ENCODE data around the gene ABCB6. TPM values are rescaled to one million over a fixed set of nuclear protein-coding genes. Genes with fewer than 3 reads are reported as not detected.

ABCB6 gene
- total RNA-seq, 1 donor from 2014 or later = 27.4 TPM

DNA sequence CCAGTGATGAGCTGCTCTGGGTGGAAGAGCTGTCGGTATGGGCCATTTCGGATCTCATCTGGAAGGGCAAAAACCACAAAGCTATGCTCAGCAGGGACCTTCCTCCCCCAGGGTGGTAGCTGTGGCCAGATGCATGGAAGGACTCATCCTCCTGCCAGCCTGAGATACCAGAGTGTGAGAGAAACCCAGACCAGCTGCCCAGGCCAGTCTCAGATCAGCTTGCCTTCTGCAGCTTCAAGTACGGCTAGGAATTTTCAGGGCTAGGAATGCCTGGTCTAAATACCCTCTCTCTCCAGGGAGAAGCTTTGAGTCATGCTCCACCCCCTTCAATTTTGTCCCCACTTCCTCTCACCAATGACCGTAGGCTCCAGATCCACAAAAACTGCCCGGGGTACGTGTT lies 32.9 kb upstream of the ABCB6 start:
- Mint-ChIP-seq H3K9me3 (ENCODE audit: low read depth) (no peaks in the 10 kb centered on the region), H3K4me1 (ENCODE audit: low read depth) (peaks cover 67% of the 10 kb centered on the region), H3K27ac (ENCODE audit: unreplicated experiment) (peak overlapping the region; percentile 86), H3K36me3 (ENCODE audit: low read depth) (no peaks in the 10 kb centered on the region), H3K4me3 (ENCODE audit: unreplicated experiment) (peak overlapping the region; percentile 26), H3K27me3 (ENCODE audit: low read depth) (peaks cover 9% of the 10 kb centered on the region)
- TF ChIP-seq, protein P1, sequence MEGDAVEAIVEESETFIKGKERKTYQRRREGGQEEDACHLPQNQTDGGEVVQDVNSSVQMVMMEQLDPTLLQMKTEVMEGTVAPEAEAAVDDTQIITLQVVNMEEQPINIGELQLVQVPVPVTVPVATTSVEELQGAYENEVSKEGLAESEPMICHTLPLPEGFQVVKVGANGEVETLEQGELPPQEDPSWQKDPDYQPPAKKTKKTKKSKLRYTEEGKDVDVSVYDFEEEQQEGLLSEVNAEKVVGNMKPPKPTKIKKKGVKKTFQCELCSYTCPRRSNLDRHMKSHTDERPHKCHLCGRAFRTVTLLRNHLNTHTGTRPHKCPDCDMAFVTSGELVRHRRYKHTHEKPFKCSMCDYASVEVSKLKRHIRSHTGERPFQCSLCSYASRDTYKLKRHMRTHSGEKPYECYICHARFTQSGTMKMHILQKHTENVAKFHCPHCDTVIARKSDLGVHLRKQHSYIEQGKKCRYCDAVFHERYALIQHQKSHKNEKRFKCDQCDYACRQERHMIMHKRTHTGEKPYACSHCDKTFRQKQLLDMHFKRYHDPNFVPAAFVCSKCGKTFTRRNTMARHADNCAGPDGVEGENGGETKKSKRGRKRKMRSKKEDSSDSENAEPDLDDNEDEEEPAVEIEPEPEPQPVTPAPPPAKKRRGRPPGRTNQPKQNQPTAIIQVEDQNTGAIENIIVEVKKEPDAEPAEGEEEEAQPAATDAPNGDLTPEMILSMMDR (IDR thresholded peaks at IDR 0.05) = no peak
- no peak for DNase-seq (ENCODE audit: low spot score)

GRCh38 chr2:219250049-219250781 lies 31.5 kb upstream of the ABCB6 start:
- H3K4me1 Mint-ChIP-seq (ENCODE audit: low read depth) = peaks cover 75% of the 10 kb centered on the region
- H3K4me3 Mint-ChIP-seq (ENCODE audit: unreplicated experiment) = peak overlapping the region; percentile 42
- H3K36me3 Mint-ChIP-seq (ENCODE audit: low read depth) = no peaks in the 10 kb centered on the region
- peak overlapping the region; percentile 98 for H3K27ac Mint-ChIP-seq (ENCODE audit: unreplicated experiment)
- no peaks in the 10 kb centered on the region for H3K9me3 Mint-ChIP-seq (ENCODE audit: low read depth)
- TF ChIP-seq, protein P1 (IDR thresholded peaks at IDR 0.05) = no peak
- H3K27me3 Mint-ChIP-seq (ENCODE audit: low read depth) = peaks cover 4% of the 10 kb centered on the region
- DNase-seq (ENCODE audit: low spot score) = no peak

- Mint-ChIP-seq H3K4me3 (ENCODE audit: unreplicated experiment) (peak overlapping the region; percentile 42), H3K4me1 (ENCODE audit: low read depth) (peaks cover 76% of the 10 kb centered on the region), H3K27ac (ENCODE audit: unreplicated experiment) (peak overlapping the region; percentile 98), H3K27me3 (ENCODE audit: low read depth) (no peaks in the 10 kb centered on the region), H3K36me3 (ENCODE audit: low read depth) (no peaks in the 10 kb centered on the region), H3K9me3 (ENCODE audit: low read depth) (no peaks in the 10 kb centered on the region)
- no peak for DNase-seq (ENCODE audit: low spot score)
- TF ChIP-seq, protein P1 (IDR thresholded peaks at IDR 0.05) = no peak
Measured at GRCh38 chr2:219249203-219249980, 30.6 kb upstream of the ABCB6 start.

- Mint-ChIP-seq H3K36me3 (ENCODE audit: low read depth) (no peaks in the 10 kb centered on the region), H3K4me1 (ENCODE audit: low read depth) (peaks cover 76% of the 10 kb centered on the region), H3K27me3 (ENCODE audit: low read depth) (no peaks in the 10 kb centered on the region), H3K9me3 (ENCODE audit: low read depth) (no peaks in the 10 kb centered on the region), H3K4me3 (ENCODE audit: unreplicated experiment) (peak overlapping the region; percentile 41), H3K27ac (ENCODE audit: unreplicated experiment) (peak overlapping the region; percentile 98)
- TF ChIP-seq, protein P1 (IDR thresholded peaks at IDR 0.05) = no peak
- DNase-seq (ENCODE audit: low spot score) = no peak
Measured at GRCh38 chr2:219248845-219249202, 30.1 kb upstream of the ABCB6 start.
